ENCODE data around the gene SIPA1. TPM values are rescaled to one million over a fixed set of nuclear protein-coding genes. Genes with fewer than 3 reads are reported as not detected.

SIPA1 gene
- total and polyA plus RNA-seq, 2 of the 8 experiments (the other 6 are each of a cell fraction or from before 2014, with no cell fraction given) = 35.3 to 72.2 TPM

- TF ChIP-seq CHD7 (IDR thresholded peaks at IDR 0.05; ENCODE audit: insufficient replicate concordance, low read length) = no peak
- no peak for TF ChIP-seq BCL11A (IDR thresholded peaks at IDR 0.05; ENCODE audit: low read depth in 2 of 2, low read length in 2 of 2)
- no peak for TF ChIP-seq BRCA1 (IDR thresholded peaks at IDR 0.05; ENCODE audit: low read depth, low read length)
- TF ChIP-seq SIX5 (IDR thresholded peaks at IDR 0.05; ENCODE audit: low read depth, low read length) = no peak
- no peak for TF ChIP-seq MAX (IDR thresholded peaks at IDR 0.05)
- no peak for TF ChIP-seq EP300 (IDR thresholded peaks at IDR 0.05; ENCODE audit: borderline replicate concordance in 1 of 2, low read depth in 2 of 2, low read length in 2 of 2)
- no peak for TF ChIP-seq CTBP2 (IDR thresholded peaks at IDR 0.05; ENCODE audit: borderline replicate concordance, insufficient read depth, insufficient read length, low read length)
- TF ChIP-seq TCF12 (IDR thresholded peaks at IDR 0.05; ENCODE audit: low read depth, low read length) = no peak
Observed at GRCh38 chr11:65695459-65696241, 57.7 kb downstream of the SIPA1 start (continued).

Measured in H1 (cell line).